Smooth muscle cell of the brain vasculature (primary cell): ENCODE data around the gene MYO3B.
"Not testable (repeated sequence)": the region's sequence is repeated elsewhere in the genome, so short reads cannot be mapped to it uniquely, and the experiment has no call there.

Experiments
- DNase-seq: peaks from one replicate; pipeline ENCODE4 v3.0.0-alpha.2; 2012; ENCODE audit warnings: low read depth, low spot score

Gene MYO3B

DNA sequence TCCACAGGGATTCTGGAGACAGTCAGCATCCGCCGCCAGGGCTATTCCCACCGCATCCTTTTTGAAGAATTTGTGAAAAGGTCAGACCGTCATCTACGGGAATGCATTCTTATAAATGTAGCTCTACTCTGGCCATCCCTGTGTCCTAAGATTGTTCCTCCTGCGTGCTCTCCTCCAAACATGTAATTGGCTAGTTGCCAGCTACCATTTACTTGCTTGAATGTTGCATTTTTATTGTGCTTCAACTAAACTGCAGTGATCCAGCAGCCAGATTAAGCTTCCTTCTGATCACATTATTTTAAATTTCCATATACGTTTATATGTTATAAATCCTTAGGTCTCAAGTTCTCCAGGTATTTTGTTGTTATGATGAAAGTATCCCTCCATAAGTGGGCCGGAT is 288.7 kb downstream of the MYO3B start:
- DNase-seq, result no peak

GRCh38 chr2:170467568-170468422 is 289.8 kb downstream of the MYO3B start:
- no peak for DNase-seq

- DNase-seq, result no peak
These were observed 290.6 kb downstream of the MYO3B start for GRCh38 chr2:170468557-170468956.

GRCh38 chr2:170472498-170472897 is 294.6 kb downstream of the MYO3B start:
- DNase-seq, result not testable (repeated sequence)

DNA sequence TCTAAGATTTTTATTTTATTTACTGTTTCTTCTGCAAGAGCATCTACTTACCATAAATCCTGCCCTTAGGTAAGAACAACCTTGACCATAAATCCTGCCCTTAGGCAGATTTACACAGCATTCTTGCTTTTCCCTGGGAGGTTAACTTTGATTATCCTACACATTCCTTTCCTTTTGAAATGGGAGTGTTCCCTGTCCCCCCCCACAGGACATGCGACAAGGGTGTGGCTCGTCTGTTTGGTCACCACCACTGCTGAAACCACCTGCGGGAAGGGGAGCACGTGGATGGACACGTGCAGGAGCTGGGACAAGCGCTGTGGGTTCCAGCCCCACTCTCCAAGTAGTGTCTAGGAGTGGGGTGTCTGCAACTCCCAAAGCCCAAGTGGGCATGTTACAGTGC is 297.9 kb downstream of the MYO3B start:
- no peak for DNase-seq

- no peak for DNase-seq
These were observed 299.7 kb downstream of the MYO3B start for GRCh38 chr2:170477630-170478029.

DNA sequence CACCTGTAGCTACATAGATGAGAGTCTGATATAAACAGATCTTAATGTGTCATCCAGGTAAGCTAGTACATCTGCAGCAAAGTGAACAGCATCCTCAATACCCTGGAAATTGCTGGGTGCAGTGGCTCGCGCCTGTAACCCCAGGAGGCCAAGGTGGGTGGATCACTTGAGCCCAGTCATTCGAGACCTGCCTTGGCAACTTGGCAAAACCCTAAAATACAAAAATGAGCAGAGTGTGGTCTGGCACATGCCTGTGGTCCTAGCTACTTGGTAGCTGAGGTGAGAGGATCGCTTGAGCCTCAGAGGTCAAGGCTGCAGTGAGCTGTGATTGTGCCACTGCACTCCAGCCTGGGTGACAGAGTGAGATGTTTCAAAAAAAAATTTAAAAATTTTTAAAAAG is 303.3 kb downstream of the MYO3B start:
- DNase-seq, result no peak

DNA sequence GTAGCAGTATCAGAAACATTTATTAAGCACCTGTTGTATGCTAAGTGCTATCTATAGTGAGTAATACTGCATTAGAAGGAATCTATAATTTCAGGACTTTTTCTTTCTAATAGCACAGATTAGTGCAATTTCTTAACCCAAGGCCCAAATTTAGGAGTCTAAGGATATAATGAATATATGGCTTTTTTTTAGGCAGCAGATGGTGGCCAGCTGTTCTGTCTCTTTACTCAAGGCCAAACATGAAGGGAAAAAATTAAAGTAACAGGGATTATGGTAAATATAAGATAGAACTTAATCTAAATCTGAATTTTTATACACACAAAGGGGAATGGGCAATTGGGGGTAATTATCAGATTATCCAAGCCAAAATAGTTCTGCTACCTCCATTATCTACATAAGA is 306.6 kb downstream of the MYO3B start:
- no peak for DNase-seq

DNA sequence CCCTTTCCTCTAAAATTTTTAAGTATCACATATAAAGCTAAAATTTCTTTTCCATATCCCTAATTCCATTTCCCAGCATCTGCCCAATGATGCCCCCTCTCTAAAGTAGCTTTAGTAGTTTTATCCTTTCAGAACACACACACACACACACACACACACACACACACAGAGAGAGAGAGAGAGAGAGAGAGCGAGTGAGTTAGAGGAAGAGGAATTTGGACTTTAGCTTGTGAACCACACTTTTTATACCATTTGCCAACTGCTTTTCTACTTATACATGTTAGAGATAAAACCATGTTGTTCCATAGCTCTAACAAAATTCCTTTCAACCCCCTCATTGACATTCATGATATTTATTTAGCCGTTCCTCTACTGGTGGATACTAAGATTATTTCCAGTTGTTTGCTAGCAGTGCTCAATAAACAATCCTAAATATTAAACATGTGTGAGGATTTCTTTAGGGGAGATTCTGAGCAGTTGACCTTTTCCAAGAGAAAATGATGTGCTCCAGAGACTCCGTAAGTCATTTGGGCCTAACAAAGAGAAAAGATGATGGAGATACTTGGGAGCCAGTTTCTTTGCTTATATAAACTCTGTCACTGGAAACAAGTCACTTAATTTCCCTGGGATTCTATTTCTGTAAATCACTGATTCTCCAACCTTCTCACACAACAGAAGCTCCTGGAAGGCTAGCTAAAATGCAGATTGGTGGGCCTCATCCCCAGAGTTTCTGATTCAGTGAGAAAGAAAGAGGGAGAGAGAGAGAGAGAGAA is 307.5 kb downstream of the MYO3B start:
- DNase-seq, result no peak

DNA sequence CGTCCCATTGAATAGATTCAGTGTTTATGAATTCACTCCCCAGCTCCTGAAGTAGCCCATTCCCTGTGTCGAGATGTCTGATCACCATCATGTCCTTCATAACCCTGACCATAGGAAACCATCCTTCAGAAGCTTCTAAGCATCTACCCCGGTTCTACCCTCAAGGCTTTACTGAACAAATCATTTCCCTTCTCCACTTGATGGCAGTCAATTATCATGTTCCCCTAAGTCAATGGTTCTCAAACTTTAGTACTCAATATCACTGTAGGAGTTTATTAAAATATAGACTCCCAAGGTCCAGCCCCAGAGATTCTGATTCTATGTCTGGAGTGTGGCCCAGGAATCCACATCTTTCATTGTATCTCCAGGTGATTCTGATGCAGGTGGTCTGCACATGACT is 308.8 kb downstream of the MYO3B start:
- DNase-seq, result no peak

GRCh38 chr2:170488807-170489206 is 310.9 kb downstream of the MYO3B start:
- DNase-seq, result no peak

- DNase-seq, result no peak
These were observed 314.1 kb downstream of the MYO3B start for GRCh38 chr2:170492010-170492409.

DNA sequence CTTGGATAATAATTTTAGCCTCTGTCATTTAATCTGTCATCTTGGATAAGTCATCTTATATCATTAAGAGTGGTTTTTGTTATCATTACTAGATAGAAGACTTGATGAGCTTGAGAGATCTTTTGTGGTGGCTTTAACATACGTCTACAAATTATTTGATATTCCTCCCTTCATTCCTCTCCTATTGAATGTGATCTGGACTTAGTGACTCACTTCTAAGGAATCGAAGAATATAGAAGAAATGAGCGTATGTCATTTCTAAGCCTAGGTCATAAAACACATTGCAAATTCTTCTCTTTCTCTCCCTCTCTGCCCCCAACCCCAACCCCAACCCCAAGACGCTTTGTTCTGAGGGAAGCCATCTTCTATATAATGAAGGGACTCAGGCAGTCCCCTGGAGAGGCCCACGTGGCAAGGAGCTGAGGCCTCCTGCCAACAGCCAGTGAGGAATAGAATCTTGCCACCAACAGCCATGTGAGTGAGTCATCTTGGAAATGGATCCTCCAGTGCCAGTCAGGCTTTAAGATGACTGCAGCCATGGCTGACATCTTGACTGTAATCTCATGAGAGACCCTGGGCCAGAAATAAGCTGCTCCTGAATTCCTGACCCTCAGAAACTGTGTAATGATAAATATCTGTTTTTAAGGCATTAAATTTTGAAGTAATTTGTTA is 315.6 kb downstream of the MYO3B start:
- no peak for DNase-seq

DNA sequence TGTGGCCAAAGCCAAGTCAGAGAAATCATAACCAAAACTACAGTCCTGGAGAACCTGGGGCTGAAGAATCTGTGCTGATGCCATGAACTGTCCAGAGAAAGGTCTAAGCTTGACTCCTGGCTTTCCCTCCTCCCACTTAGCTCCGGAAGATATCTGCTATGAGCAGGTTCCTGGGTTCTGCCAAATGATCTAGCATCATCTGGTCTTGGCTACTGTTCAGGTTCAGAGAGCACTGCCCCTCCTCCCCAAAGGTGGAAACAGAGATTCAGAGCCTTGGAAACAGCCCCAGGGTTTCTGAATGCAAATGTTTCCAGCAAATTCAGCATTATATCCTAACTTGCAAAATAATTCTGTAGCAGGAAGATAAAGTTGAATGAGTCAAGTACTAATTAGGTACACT is 317.9 kb downstream of the MYO3B start:
- DNase-seq, result no peak

DNA sequence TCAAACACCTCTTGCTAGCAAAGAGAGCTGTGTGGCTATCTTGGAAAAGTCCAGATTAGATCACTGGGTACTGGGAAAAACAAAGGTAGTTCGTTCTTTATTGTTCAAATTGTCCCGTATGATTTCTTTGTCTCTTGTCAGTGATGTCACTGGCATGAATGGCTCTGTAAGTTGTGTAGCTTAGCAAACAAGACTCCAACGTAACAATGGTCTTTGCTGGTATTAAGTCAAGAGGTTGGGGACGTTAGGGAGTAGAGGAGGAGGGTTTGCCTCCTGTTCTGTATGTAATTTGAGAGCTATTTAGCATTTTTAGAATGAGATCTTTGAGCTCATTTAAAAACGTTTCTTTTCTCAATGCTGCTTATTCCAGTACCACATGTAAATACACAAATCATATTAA is 320.7 kb downstream of the MYO3B start:
- DNase-seq, result no peak

DNA sequence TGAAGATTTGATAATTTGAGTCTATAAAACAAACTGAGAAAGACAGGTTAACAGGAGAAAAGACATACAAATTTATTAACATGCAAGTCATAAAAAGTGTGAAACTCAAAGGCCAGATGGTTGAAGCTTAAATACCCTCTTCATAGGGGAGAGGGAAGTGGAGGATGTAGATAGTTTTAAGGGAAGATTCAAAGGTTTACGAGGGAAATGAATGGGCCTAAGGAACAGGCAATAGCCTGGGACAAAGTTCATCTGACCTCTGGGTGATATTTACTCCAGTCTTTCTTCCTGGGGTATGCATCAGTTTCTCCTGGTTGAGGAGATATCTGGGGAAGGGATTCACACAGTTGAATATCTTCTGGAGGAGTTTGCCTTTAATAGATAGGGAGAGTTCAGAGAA is 322.2 kb downstream of the MYO3B start:
- no peak for DNase-seq

DNA sequence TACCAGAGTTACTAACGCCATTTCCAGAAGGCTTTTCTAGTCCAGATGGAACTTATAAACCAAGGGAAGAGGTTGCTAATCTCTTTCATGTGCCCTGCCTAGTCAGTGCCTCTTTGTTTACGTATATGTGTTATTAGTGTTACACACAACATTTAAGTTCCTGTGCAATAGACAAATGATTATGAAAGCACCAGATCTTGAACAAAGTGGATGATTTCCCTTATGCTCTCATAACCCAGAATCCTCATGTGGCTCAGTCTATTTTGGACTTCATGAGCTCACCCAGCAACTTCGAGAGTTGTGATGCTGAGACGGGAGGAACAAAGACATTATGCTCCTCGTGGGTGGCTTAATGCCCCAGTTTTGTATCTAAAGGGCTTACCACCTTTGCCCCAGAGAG is 322.8 kb downstream of the MYO3B start:
- no peak for DNase-seq

DNA sequence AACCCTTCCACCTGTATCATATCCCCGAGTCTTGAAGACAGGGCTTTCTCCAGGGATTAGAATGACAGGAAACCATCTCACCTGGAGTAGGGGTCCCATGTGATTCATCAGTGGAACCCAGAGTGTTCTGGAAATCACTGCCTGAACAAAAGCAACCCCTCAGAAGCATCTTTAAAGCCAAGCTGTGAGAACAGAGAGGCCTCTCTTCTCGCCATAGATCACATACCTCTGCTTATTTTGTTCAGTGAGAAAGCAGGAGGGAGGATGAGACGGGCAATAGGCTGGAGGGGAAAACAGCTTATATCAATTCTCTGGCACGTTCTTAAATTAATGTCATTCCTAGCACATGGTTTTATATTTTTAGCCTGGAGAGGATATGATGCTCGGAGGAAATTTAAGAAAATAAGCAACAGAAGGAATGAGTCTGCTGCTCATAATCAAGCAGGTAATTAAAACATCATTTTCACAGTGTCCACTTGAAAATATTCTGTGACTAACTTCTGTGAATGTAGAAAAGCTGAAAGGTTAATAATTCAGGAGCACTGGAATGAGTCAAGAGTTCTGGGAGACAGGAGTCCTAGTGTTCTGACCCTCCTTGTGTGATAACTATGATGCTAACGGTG is 323.6 kb downstream of the MYO3B start:
- DNase-seq, result no peak

DNA sequence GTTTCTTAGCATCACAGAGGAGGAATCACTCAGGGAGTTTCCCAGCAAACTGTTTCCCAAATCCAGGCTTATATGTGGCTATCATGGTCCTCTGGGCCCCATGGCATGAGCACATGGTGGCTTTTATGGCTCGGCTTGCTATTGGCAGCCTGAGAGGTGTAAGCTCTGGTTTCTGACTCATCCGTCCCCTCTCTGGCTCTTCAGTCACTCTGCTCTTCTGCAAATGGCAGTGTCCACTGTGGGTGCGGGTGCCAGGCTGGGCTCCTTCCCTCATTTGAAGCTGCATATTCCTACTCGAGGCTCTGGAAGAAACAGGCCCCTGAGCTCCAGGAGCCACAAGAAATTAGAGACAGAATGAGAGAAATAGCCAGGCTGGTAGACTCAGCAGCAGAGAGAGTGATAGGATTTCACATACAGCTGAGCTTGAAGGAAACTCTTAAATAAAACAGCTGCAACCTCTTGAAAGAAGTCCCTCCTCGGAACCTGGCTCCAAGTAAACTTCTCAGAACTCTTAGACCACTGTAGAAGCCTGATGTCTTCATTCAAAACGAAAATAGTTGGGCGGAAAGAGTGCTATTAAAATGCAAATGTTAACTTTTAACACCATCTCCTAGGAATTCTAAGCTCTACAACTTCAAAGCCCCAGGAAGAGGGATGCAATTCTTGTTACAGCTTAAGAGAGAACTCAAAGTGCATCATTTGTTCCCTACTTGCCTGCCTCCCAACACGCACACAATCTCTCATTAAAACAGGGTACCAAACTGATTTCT is 324.6 kb downstream of the MYO3B start:
- DNase-seq, result no peak

GRCh38 chr2:170503563-170503962 is 325.6 kb downstream of the MYO3B start:
- no peak for DNase-seq
